GM21381 (cell line): ENCODE measurements around the gene PIAS1.

Source experiments
- ATAC-seq: cut with Tn5 transposase; IDR thresholded peaks from one replicate; pipeline ENCODE4 v1.9.1; 2021; ENCODE audit warnings: mild to moderate bottlenecking, moderate library complexity; ENCODE audit not compliant: unreplicated experiment

The PIAS1 gene

GRCh38 chr15:68062214-68062613, 8.1 kb downstream of the PIAS1 start:
- ATAC-seq: no peak

- no peak for ATAC-seq
Observed at GRCh38 chr15:68062946-68063465, 8.9 kb downstream of the PIAS1 start.

- no peak for ATAC-seq
Observed at GRCh38 chr15:68063606-68064005, 9.5 kb downstream of the PIAS1 start.

- ATAC-seq: no peak
Observed at GRCh38 chr15:68073576-68074288, 19.6 kb downstream of the PIAS1 start.

GRCh38 chr15:68075764-68076385, 21.8 kb downstream of the PIAS1 start:
- no peak for ATAC-seq

GRCh38 chr15:68078365-68078764, 24.2 kb downstream of the PIAS1 start:
- no peak for ATAC-seq

- no peak for ATAC-seq
Observed at GRCh38 chr15:68080334-68080733, 26.2 kb downstream of the PIAS1 start.

GRCh38 chr15:68080783-68081182, 26.7 kb downstream of the PIAS1 start:
- no peak for ATAC-seq

GRCh38 chr15:68081869-68082505, 27.9 kb downstream of the PIAS1 start:
- ATAC-seq: no peak

GRCh38 chr15:68082735-68083134, 28.6 kb downstream of the PIAS1 start:
- ATAC-seq: no peak

GRCh38 chr15:68083463-68083862, 29.3 kb downstream of the PIAS1 start:
- ATAC-seq: no peak

GRCh38 chr15:68085052-68085451, 30.9 kb downstream of the PIAS1 start:
- ATAC-seq: no peak

GRCh38 chr15:68091743-68092142, 37.6 kb downstream of the PIAS1 start:
- no peak for ATAC-seq

- ATAC-seq: no peak
Observed at GRCh38 chr15:68096099-68096498, 42.0 kb downstream of the PIAS1 start.

GRCh38 chr15:68097029-68097428, 42.9 kb downstream of the PIAS1 start:
- ATAC-seq: no peak

GRCh38 chr15:68098465-68098864, 44.4 kb downstream of the PIAS1 start:
- ATAC-seq: no peak

GRCh38 chr15:68100194-68100593, 46.1 kb downstream of the PIAS1 start:
- ATAC-seq: no peak

- no peak for ATAC-seq
Observed at GRCh38 chr15:68103603-68104002, 49.5 kb downstream of the PIAS1 start.

- no peak for ATAC-seq
Observed at GRCh38 chr15:68106656-68107055, 52.5 kb downstream of the PIAS1 start.

- no peak for ATAC-seq
Observed at GRCh38 chr15:68107142-68107541, 53.0 kb downstream of the PIAS1 start.

- no peak for ATAC-seq
Observed at GRCh38 chr15:68112706-68113105, 58.6 kb downstream of the PIAS1 start.

- ATAC-seq: no peak
Observed at GRCh38 chr15:68113273-68113672, 59.2 kb downstream of the PIAS1 start.
